C4-2B (cell line): ENCODE results near the gene EIF4B.

Source experiments
- H3K27ac ChIP-seq: fragments of 450-650 bp; 2 replicates; pipeline ENCODE4 v1.5.1; 2017
- CTCF ChIP-seq: fragments of 450-650 bp; conservative IDR thresholded peaks from 2 replicates; pipeline ENCODE4 v1.5.1; 2017; ENCODE audit warnings: mild to moderate bottlenecking
- ZFX ChIP-seq: fragments of 450-650 bp; IDR thresholded peaks from 2 replicates; pipeline ENCODE4 v1.6.1; 2017

Gene EIF4B

GRCh38 chr12:53062011-53062961 is 56.0 kb downstream of the EIF4B start:
- TF ChIP-seq CTCF, result peak; percentile 32
- no peak for TF ChIP-seq ZFX
- H3K27ac ChIP-seq, result peak overlapping the region; percentile 36

- TF ChIP-seq CTCF (no peak), ZFX (no peak)
- no peak overlapping the region for H3K27ac ChIP-seq
These were observed 56.9 kb downstream of the EIF4B start for GRCh38 chr12:53062977-53063707.

DNA sequence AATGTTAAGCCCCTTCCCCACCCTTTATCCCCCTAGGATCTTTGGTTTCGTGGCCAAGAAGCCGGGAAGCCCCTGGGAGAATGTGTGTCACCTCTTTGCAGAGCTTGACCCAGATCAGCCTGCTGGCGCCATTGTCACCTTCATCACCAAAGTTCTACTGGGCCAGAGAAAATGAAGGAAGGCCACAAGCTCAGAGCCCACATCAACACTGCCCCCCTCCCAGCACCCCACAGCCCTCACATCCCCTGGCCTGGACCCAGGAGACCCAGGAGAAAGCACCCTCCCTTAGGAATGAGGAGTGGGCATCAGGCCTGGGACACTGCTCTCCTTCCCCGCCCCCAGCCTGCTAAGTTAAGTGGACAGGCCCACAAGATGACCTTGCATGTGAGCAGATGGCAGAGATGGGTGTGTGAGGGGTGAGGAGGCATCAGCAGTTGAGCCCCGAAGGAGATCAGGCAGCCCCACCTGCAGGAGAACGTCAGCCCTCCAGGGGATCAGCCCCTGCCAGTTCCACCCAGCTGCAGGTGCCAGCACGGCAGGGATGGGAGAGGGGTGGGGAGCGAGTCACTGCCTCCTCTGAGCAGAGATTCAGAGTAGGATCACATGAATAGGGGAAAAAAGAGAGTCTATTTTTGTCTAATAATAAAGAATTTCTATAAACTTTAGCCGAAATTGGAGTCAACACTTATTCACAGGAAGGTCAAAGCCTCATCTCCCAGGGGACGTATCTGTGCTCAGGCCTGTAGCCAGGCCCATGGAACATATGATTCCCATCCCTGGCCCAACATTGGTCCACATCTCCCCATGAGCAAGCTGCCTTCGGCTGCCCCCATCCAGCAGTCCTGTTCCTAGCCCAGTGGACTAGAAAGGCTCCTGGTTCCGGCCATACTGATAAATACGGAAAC is 57.7 kb downstream of the EIF4B start:
- TF ChIP-seq ZFX, result no peak
- TF ChIP-seq CTCF, result no peak
- H3K27ac ChIP-seq, result no peak overlapping the region

DNA sequence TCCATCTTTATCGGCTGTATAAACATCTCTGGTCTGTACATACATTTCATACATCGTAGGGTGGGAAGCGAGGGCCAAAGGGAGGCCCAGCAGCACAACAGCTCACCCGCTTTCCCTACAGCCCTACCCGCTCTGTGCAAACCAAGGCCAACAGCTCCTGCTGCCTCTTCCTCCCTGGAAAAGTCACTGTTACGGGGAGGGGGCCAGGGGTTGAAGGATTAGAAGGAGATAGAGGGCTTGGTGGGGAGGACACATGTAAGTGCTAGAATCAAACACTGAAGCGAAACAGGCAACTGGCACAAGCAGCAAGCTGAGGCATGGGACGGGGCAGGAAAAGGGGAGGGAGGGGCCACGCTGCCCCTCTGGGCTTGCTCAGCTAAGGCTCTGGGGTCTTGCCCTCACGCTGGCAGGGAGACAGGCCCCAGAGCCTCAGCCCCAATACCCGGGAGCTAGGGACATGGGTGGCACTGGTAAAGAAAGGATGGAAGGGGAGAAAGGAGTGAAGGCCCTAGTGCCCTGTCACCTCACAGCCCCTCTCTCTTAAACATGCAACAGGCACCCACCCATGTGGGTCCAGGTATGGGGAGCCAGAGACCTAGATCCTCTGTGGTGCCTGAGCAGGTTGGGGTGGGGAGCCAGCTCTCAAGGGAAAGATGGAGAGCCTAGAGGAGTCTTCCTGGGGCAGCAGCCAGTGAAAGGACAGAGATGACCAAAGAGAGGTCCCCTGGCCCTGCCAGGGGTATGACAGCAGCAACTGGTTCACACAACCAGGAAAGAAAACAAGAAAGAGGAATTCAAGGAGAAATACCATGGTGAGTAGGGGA is 58.6 kb downstream of the EIF4B start:
- no peak overlapping the region for H3K27ac ChIP-seq
- TF ChIP-seq ZFX (no peak), CTCF (no peak)

DNA sequence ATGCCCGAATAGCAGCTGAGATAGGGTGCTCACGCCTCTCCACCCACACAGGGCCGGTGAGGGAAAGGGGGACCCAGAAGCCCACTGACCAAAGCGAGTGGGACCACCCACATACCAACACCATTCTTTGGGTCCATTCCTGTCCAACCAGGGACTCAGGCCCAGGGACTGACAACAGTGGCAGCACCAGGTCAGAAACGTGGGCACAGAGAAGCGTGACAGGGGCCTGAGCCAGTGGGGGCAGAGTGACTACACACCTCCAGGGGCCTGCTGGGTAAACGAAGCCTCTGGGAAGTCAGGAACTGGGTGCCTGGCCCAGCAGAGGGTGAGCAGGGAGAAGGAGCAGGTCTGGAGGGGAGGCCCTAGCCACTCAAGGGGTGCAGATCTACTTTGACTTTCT is 59.2 kb downstream of the EIF4B start:
- no peak overlapping the region for H3K27ac ChIP-seq
- TF ChIP-seq ZFX (no peak), CTCF (no peak)

DNA sequence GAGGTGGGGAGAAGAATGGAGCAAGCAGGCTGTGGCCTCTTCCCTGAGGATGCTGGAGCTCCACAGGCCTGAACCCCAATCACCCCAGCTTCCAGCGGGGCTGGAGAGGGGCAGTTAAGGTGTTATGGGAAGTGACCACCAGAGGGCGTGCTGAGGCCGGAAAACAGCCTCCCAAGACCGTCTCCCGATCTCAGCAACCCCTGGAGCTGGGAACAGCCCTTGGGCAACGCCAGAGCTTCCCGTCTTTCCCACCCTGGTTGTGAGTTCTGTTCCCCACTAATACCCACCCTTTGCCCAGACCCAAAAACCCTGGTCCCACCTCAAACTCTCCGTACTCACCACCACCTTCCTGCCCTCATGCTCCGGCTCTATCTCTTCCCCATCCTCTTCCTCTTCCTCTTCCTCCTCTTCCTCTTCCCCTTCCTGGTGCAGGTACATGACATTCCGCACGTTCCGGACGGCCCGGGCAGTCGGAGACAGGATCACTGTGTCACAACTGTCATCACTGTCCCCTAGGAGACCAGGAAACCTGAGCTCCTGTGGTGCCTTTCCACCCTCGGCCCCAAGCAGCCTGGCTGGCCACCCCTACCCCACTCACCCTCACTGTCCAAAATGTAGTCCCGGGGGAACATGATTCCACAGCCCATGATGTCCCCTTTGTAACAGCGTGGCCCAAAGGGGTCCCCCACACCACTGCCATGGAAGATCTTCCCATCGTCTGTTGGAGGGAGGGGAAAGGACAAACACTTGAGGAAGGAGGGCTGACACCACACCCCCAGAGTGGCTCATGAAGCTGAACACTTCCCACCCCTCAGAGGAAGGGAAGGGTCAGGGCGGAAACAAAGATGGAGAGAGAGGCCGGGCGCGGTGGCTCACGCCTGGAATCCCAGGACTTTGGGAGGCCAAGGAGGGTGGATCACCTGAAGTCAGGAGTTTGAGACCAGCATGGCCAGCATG is 60.0 kb downstream of the EIF4B start:
- no peak overlapping the region for H3K27ac ChIP-seq
- TF ChIP-seq CTCF (peak; percentile 93), ZFX (no peak)
